ENCODE measurements around the gene ADGRL3. TPM values are rescaled to one million over a fixed set of nuclear protein-coding genes. Genes with fewer than 3 reads are reported as not detected.
"Not testable (repeated sequence)": the region's sequence is repeated elsewhere in the genome, so short reads cannot be mapped to it uniquely, and the experiment has no call there.

The ADGRL3 gene
- total RNA-seq, 1 experiment from 2014 or later = not detected

DNA sequence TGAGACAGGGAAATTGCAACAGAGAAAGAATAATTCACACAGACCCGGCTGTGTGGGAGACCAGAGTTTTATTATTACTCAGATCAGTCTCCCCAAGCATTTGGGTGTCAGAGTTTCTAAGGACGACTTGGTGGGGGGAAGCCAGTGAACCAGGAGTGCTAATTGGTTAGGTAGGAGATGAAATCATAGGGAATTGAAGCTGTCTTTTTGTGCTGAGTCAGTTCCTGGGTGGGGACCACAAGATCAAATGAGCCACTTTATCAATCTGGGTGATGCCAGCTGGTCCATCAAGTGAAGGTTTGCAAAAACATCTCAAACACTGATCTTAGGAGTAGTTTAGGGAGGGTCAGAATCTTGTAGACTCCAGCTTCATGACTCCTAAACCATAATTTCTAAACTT is 560.7 kb downstream of the ADGRL3 start:
- no peak overlapping the region for H3K4me3 ChIP-seq
- no peaks in the 10 kb centered on the region for H3K27me3 ChIP-seq (replicated peaks)
- no peak overlapping the region for H3K27ac ChIP-seq
- no peak for DNase-seq (ENCODE audit: low read depth in 1 of 2, low spot score in 2 of 2)
- no peaks in the 10 kb centered on the region for H3K4me1 ChIP-seq (replicated peaks)
- no peaks in the 10 kb centered on the region for H3K36me3 ChIP-seq
- no peaks in the 10 kb centered on the region for H3K9me3 ChIP-seq (replicated peaks)

- no peaks in the 10 kb centered on the region for H3K9me3 ChIP-seq (replicated peaks)
- H3K4me3 ChIP-seq = no peak overlapping the region
- H3K27ac ChIP-seq = no peak overlapping the region
- DNase-seq (ENCODE audit: low read depth in 1 of 2, low spot score in 2 of 2) = no peak
- H3K27me3 ChIP-seq (replicated peaks) = no peaks in the 10 kb centered on the region
- H3K36me3 ChIP-seq = no peaks in the 10 kb centered on the region
- H3K4me1 ChIP-seq (replicated peaks) = no peaks in the 10 kb centered on the region
Measured at GRCh38 chr4:61762722-61763627, 562.8 kb downstream of the ADGRL3 start.

DNA sequence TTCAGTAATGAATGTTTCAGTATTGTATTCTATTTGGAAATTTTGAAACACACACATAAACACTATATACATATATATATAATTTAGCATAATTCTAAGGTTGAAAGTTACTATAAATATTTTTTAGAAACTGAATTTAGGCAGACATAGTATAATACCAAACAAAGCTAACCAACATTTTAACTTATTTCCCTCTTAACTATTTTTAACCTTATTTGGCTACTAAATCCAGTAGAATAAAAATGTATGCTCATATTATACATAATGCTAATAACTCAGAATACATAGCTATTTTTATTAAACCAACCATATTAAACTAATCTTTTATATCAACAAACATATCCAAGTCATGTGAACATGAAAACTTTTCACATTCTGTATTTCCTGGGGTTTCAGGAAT is 563.6 kb downstream of the ADGRL3 start:
- Histone ChIP-seq H3K36me3 (no peaks in the 10 kb centered on the region), H3K27ac (no peak overlapping the region), H3K27me3 (replicated peaks) (no peaks in the 10 kb centered on the region), H3K4me3 (no peak overlapping the region), H3K4me1 (replicated peaks) (no peaks in the 10 kb centered on the region), H3K9me3 (replicated peaks) (no peaks in the 10 kb centered on the region)
- no peak for DNase-seq (ENCODE audit: low read depth in 1 of 2, low spot score in 2 of 2)

GRCh38 chr4:61764090-61764489 is 564.0 kb downstream of the ADGRL3 start:
- H3K27me3 ChIP-seq (replicated peaks); H3K4me1 ChIP-seq (replicated peaks); DNase-seq (ENCODE audit: low read depth in 1 of 2, low spot score in 2 of 2): not testable (repeated sequence)

GRCh38 chr4:61769444-61770167 is 569.5 kb downstream of the ADGRL3 start:
- not testable (repeated sequence) for H3K27ac ChIP-seq; H3K36me3 ChIP-seq; H3K27me3 ChIP-seq (replicated peaks); DNase-seq (ENCODE audit: low read depth in 1 of 2, low spot score in 2 of 2); H3K4me1 ChIP-seq (replicated peaks); H3K4me3 ChIP-seq; H3K9me3 ChIP-seq (replicated peaks)

More at GRCh38 chr4:61764090-61764489, 564.0 kb downstream of the ADGRL3 start:
- not testable (repeated sequence) for H3K4me3 ChIP-seq; H3K36me3 ChIP-seq; H3K27ac ChIP-seq; H3K9me3 ChIP-seq (replicated peaks)

GRCh38 chr4:61770456-61770855 is 570.3 kb downstream of the ADGRL3 start:
- Histone ChIP-seq H3K27me3 (replicated peaks) (no peaks in the 10 kb centered on the region), H3K4me1 (replicated peaks) (no peaks in the 10 kb centered on the region), H3K27ac (no peak overlapping the region), H3K9me3 (replicated peaks) (no peaks in the 10 kb centered on the region), H3K36me3 (no peaks in the 10 kb centered on the region), H3K4me3 (no peak overlapping the region)
- no peak for DNase-seq (ENCODE audit: low read depth in 1 of 2, low spot score in 2 of 2)

GRCh38 chr4:61771056-61771455 is 570.9 kb downstream of the ADGRL3 start:
- Histone ChIP-seq H3K9me3 (replicated peaks) (no peaks in the 10 kb centered on the region), H3K4me3 (no peak overlapping the region), H3K27ac (no peak overlapping the region), H3K4me1 (replicated peaks) (no peaks in the 10 kb centered on the region), H3K36me3 (no peaks in the 10 kb centered on the region), H3K27me3 (replicated peaks) (no peaks in the 10 kb centered on the region)
- no peak for DNase-seq (ENCODE audit: low read depth in 1 of 2, low spot score in 2 of 2)

DNA sequence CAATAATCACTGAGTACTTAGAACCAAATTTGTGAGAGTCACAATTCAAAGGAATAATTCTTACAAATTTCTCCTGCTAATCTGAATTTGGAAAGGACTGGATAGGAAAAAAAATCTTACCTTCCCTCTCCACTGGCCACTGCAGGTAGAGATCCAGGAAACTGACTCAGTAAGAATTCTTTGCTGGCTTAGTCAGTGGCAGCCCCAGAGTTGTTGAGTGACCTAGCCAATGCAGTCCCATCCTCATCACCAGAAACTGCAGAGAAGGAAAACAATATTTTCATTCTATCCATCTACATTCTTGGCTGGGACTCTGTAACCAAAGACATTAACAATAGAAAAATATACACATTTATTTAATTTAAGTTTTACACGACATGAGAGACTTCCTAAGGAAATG is 572.0 kb downstream of the ADGRL3 start:
- Histone ChIP-seq H3K36me3 (no peaks in the 10 kb centered on the region), H3K4me1 (replicated peaks) (no peaks in the 10 kb centered on the region), H3K27me3 (replicated peaks) (no peaks in the 10 kb centered on the region), H3K9me3 (replicated peaks) (no peaks in the 10 kb centered on the region), H3K4me3 (no peak overlapping the region), H3K27ac (no peak overlapping the region)
- no peak for DNase-seq (ENCODE audit: low read depth in 1 of 2, low spot score in 2 of 2)

DNA sequence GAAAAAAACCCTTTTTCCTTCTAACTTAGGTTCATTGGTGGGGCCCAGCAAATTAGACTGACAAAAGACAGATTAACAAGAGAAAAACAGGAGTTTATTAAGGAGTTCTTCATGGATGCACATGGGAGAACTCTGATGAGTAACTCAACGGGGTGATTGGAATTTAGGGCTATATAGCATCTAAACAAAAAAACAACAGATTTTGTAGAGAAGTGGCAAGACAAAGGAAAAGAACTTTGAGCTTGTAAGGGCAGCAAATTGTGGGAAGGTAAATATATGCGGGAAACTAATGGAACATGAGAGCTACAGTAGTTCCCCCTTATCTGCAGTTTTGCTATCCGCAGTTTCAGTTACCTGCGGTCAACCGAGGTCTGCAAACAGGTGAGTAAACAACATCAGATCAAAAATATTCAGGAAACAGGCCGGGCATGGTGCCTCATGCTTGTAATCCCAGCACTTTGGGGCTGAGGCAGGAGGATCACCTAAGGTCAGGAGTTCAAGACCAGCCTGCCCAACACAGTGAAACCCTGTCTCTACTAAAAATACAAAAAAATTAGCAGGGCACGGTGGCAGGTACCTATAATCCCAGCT is 573.6 kb downstream of the ADGRL3 start:
- no peak for DNase-seq (ENCODE audit: low read depth in 1 of 2, low spot score in 2 of 2)
- Histone ChIP-seq H3K27ac (no peak overlapping the region), H3K4me1 (replicated peaks) (no peaks in the 10 kb centered on the region), H3K36me3 (no peaks in the 10 kb centered on the region), H3K27me3 (replicated peaks) (no peaks in the 10 kb centered on the region), H3K9me3 (replicated peaks) (no peaks in the 10 kb centered on the region), H3K4me3 (no peak overlapping the region)

- Histone ChIP-seq H3K4me1 (replicated peaks) (no peaks in the 10 kb centered on the region), H3K9me3 (replicated peaks) (no peaks in the 10 kb centered on the region), H3K4me3 (no peak overlapping the region), H3K27me3 (replicated peaks) (no peaks in the 10 kb centered on the region), H3K36me3 (no peaks in the 10 kb centered on the region), H3K27ac (no peak overlapping the region)
- DNase-seq (ENCODE audit: low read depth in 1 of 2, low spot score in 2 of 2) = no peak
Measured at GRCh38 chr4:61782133-61782532, 582.0 kb downstream of the ADGRL3 start.

- H3K9me3 ChIP-seq (replicated peaks) = no peaks in the 10 kb centered on the region
- no peaks in the 10 kb centered on the region for H3K36me3 ChIP-seq
- no peak overlapping the region for H3K27ac ChIP-seq
- no peaks in the 10 kb centered on the region for H3K4me1 ChIP-seq (replicated peaks)
- no peaks in the 10 kb centered on the region for H3K27me3 ChIP-seq (replicated peaks)
- no peak for DNase-seq (ENCODE audit: low read depth in 1 of 2, low spot score in 2 of 2)
- H3K4me3 ChIP-seq = no peak overlapping the region
Measured at GRCh38 chr4:61783050-61783449, 582.9 kb downstream of the ADGRL3 start.

- Histone ChIP-seq H3K9me3 (replicated peaks) (no peaks in the 10 kb centered on the region), H3K36me3 (no peaks in the 10 kb centered on the region), H3K4me1 (replicated peaks) (no peaks in the 10 kb centered on the region), H3K27ac (no peak overlapping the region), H3K27me3 (replicated peaks) (no peaks in the 10 kb centered on the region), H3K4me3 (no peak overlapping the region)
- no peak for DNase-seq (ENCODE audit: low read depth in 1 of 2, low spot score in 2 of 2)
Measured at GRCh38 chr4:61785761-61786160, 585.6 kb downstream of the ADGRL3 start.

DNA sequence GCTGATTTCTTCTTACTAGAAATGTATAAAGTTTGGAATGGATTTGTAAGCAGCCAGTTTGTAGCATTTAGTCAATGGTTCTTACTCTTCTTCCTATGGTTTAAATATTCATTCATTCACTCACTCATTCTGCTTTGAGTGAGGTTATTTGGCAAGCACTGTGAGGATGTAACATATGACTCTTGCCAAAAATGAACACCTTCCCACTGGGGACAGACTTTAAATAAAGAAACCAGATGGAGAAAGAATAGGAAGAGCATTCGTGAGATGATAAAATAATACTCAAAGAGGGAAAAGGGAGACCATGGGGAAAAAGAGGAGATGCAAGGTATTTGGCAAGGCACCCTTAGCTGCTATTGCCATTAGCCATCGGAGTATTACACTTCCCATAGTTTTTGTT is 586.1 kb downstream of the ADGRL3 start:
- H3K27me3 ChIP-seq (replicated peaks) = no peaks in the 10 kb centered on the region
- H3K9me3 ChIP-seq (replicated peaks) = no peaks in the 10 kb centered on the region
- no peak overlapping the region for H3K27ac ChIP-seq
- no peak for DNase-seq (ENCODE audit: low read depth in 1 of 2, low spot score in 2 of 2)
- H3K4me1 ChIP-seq (replicated peaks) = no peaks in the 10 kb centered on the region
- H3K36me3 ChIP-seq = no peaks in the 10 kb centered on the region
- H3K4me3 ChIP-seq = no peak overlapping the region

- Histone ChIP-seq H3K9me3 (replicated peaks) (no peaks in the 10 kb centered on the region), H3K4me1 (replicated peaks) (no peaks in the 10 kb centered on the region), H3K27ac (no peak overlapping the region), H3K4me3 (no peak overlapping the region), H3K36me3 (no peaks in the 10 kb centered on the region), H3K27me3 (replicated peaks) (no peaks in the 10 kb centered on the region)
- DNase-seq (ENCODE audit: low read depth in 1 of 2, low spot score in 2 of 2) = no peak
Measured at GRCh38 chr4:61795998-61796397, 595.9 kb downstream of the ADGRL3 start.
